GM23338 (cell line): Measurements from ENCODE around the gene NOS2. TPM values are rescaled to one million over a fixed set of nuclear protein-coding genes. Genes with fewer than 3 reads are reported as not detected.
A peak's percentile ranks its signal among the peaks of the same experiment; 100 is the strongest.

ENCODE experiments used
- ATAC-seq: fragments of 200-7000 bp; cut with Tn5 transposase; 3 replicates; pipeline ENCODE4 v1.9.1; 2020
- DNase-seq: peaks from one replicate; pipeline ENCODE4 v3.0.0-alpha.2; 2015; ENCODE audit warnings: low spot score
- H2AFZ ChIP-seq: fragments of 200-600 bp; sonication (generic); 2 replicates; pipeline ENCODE4 v1.8.0; 2016; ENCODE audit warnings: antibody characterized with exemption, mild to moderate bottlenecking, moderate library complexity
- H3F3A ChIP-seq: fragments of 200-600 bp; sonication (generic); replicated peaks from 2 replicates; pipeline ENCODE4 v1.8.0; 2017; ENCODE audit warnings: antibody characterized with exemption, mixed run types, low read depth
- H3K27ac ChIP-seq: fragments of 200-600 bp; sonication (generic); 2 replicates; pipeline ENCODE4 v1.6.1; 2016; ENCODE audit warnings: low read depth
- H3K27me3 ChIP-seq: fragments of 200-600 bp; sonication (generic); 2 replicates; pipeline ENCODE4 v1.8.0; 2016; ENCODE audit warnings: mild to moderate bottlenecking, mixed run types, moderate library complexity; ENCODE audit not compliant: insufficient read depth
- H3K36me3 ChIP-seq: fragments of 200-600 bp; sonication (generic); 2 replicates; pipeline ENCODE4 v1.8.0; 2016; ENCODE audit warnings: mild to moderate bottlenecking; ENCODE audit not compliant: insufficient read depth
- H3K4me1 ChIP-seq: fragments of 200-600 bp; sonication (generic); 2 replicates; pipeline ENCODE4 v1.8.0; 2016; ENCODE audit warnings: mild to moderate bottlenecking, moderate library complexity; ENCODE audit not compliant: insufficient read depth
- H3K4me2 ChIP-seq: fragments of 200-600 bp; sonication (generic); 2 replicates; pipeline ENCODE4 v1.7.1; 2017; ENCODE audit warnings: mixed run types
- H3K4me3 ChIP-seq: fragments of 200-600 bp; sonication (generic); 2 replicates; pipeline ENCODE4 v1.6.1; 2016; ENCODE audit warnings: mixed run types
- H3K79me2 ChIP-seq: fragments of 200-600 bp; sonication (generic); replicated peaks from 2 replicates; pipeline ENCODE4 v1.8.0; 2017; ENCODE audit warnings: mild to moderate bottlenecking; ENCODE audit not compliant: insufficient read depth
- H3K9me2 ChIP-seq: fragments of 200-600 bp; sonication (generic); 2 replicates; pipeline ENCODE4 v1.8.0; 2017; ENCODE audit not compliant: insufficient read depth
- H4K20me1 ChIP-seq: fragments of 200-600 bp; sonication (generic); replicated peaks from 2 replicates; pipeline ENCODE4 v1.8.0; 2017; ENCODE audit warnings: mild to moderate bottlenecking; ENCODE audit not compliant: insufficient read depth
- H3K27ac Mint-ChIP-seq: 2 replicates; pipeline ENCODE4 v1.8.0; 2020; ENCODE audit warnings: inconsistent platforms, mild to moderate bottlenecking, moderate library complexity, mixed read lengths
- H3K27me3 Mint-ChIP-seq: 3 replicates; pipeline ENCODE4 v1.8.0; 2022; ENCODE audit warnings: low read depth, mild to moderate bottlenecking, moderate library complexity, mixed read lengths, inconsistent platforms; ENCODE audit not compliant: insufficient read depth, poor library complexity
- H3K36me3 Mint-ChIP-seq: 3 replicates; pipeline ENCODE4 v1.8.0; 2021; ENCODE audit warnings: low read depth, mild to moderate bottlenecking, inconsistent platforms, moderate library complexity, mixed read lengths
- H3K4me1 Mint-ChIP-seq: 3 replicates; pipeline ENCODE4 v1.8.0; 2020; ENCODE audit warnings: mild to moderate bottlenecking, inconsistent platforms, mixed read lengths
- H3K4me3 Mint-ChIP-seq: 3 replicates; pipeline ENCODE4 v1.8.0; 2021; ENCODE audit warnings: moderate library complexity, mild to moderate bottlenecking, inconsistent platforms, mixed read lengths
- H3K9me3 Mint-ChIP-seq: 3 replicates; pipeline ENCODE4 v1.8.0; 2020; ENCODE audit warnings: moderate library complexity, mild to moderate bottlenecking, inconsistent platforms, mixed read lengths
- CREB1 ChIP-seq: fragments of 250-450 bp; sonication (Bioruptor Pico); IDR thresholded peaks from 2 replicates; pipeline ENCODE4 v1.5.0; 2020; ENCODE audit warnings: low read depth, mild to moderate bottlenecking, moderate library complexity
- EZH2 ChIP-seq: fragments of 200-600 bp; sonication (generic); IDR thresholded peaks from one replicate; pipeline ENCODE4 v1.8.0; 2017; ENCODE audit warnings: antibody characterized with exemption, mild to moderate bottlenecking, low read depth; ENCODE audit not compliant: unreplicated experiment
- POLR2AphosphoS5 ChIP-seq: IDR thresholded peaks from 2 replicates; pipeline ENCODE4 v1.6.1; 2016; ENCODE audit warnings: antibody characterized with exemption, low read depth
- STAT1 ChIP-seq: IDR thresholded peaks from one replicate; pipeline ENCODE4 v1.6.1; 2016; ENCODE audit warnings: antibody characterized with exemption; ENCODE audit not compliant: unreplicated experiment
- ZNF114 ChIP-seq: fragments of 250-450 bp; sonication (Bioruptor Pico); IDR thresholded peaks from 2 replicates; pipeline ENCODE4 v1.5.0; 2020; ENCODE audit warnings: mild to moderate bottlenecking, moderate library complexity
- polyA plus RNA-seq: library from polyadenylated mRNA; unstranded; fragments of >200 nt; fragmentation: Nextera tagmentation; extraction: Ambion mirVana; gene quantifications from 2 replicates; pipeline ENCODE4 v1.2.1, GENCODE V29; 2016
- total RNA-seq: library from RNA; depleted of rRNA; stranded (reverse); fragments of >200 nt; shearing (Covaris generic); gene quantifications from 2 replicates; pipeline ENCODE4 v1.2.3, GENCODE V29; 2014
- TF ChIP-seq, protein P1 (sequence below): fragments of 250-450 bp; sonication (Bioruptor Pico); IDR thresholded peaks from 2 replicates; pipeline ENCODE4 v1.5.0; 2020; ENCODE audit warnings: mild to moderate bottlenecking, moderate library complexity

The NOS2 gene
- total and polyA plus RNA-seq, 2 experiments from 2014 or later = 0.44 to 2.7 TPM

DNA sequence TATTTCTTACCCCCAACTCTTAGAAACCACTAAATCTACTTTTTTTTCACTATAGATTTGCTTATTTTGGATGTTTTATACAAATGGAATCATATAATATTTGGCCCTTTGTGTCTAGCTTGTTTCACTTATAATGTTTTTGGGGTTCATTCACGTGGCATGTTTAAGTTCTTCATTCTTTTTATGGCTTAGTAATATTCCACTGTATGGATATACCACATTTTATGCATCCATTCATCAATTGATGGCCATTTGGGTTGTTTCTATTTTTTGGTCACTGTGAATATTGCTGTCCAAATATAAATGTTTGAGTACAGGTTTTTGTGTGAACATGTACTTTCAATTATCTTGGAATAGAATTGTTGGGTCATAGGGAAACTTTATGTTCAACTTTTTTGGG lies 9.2 kb upstream of the NOS2 start (continued):
- TF ChIP-seq, protein P1, sequence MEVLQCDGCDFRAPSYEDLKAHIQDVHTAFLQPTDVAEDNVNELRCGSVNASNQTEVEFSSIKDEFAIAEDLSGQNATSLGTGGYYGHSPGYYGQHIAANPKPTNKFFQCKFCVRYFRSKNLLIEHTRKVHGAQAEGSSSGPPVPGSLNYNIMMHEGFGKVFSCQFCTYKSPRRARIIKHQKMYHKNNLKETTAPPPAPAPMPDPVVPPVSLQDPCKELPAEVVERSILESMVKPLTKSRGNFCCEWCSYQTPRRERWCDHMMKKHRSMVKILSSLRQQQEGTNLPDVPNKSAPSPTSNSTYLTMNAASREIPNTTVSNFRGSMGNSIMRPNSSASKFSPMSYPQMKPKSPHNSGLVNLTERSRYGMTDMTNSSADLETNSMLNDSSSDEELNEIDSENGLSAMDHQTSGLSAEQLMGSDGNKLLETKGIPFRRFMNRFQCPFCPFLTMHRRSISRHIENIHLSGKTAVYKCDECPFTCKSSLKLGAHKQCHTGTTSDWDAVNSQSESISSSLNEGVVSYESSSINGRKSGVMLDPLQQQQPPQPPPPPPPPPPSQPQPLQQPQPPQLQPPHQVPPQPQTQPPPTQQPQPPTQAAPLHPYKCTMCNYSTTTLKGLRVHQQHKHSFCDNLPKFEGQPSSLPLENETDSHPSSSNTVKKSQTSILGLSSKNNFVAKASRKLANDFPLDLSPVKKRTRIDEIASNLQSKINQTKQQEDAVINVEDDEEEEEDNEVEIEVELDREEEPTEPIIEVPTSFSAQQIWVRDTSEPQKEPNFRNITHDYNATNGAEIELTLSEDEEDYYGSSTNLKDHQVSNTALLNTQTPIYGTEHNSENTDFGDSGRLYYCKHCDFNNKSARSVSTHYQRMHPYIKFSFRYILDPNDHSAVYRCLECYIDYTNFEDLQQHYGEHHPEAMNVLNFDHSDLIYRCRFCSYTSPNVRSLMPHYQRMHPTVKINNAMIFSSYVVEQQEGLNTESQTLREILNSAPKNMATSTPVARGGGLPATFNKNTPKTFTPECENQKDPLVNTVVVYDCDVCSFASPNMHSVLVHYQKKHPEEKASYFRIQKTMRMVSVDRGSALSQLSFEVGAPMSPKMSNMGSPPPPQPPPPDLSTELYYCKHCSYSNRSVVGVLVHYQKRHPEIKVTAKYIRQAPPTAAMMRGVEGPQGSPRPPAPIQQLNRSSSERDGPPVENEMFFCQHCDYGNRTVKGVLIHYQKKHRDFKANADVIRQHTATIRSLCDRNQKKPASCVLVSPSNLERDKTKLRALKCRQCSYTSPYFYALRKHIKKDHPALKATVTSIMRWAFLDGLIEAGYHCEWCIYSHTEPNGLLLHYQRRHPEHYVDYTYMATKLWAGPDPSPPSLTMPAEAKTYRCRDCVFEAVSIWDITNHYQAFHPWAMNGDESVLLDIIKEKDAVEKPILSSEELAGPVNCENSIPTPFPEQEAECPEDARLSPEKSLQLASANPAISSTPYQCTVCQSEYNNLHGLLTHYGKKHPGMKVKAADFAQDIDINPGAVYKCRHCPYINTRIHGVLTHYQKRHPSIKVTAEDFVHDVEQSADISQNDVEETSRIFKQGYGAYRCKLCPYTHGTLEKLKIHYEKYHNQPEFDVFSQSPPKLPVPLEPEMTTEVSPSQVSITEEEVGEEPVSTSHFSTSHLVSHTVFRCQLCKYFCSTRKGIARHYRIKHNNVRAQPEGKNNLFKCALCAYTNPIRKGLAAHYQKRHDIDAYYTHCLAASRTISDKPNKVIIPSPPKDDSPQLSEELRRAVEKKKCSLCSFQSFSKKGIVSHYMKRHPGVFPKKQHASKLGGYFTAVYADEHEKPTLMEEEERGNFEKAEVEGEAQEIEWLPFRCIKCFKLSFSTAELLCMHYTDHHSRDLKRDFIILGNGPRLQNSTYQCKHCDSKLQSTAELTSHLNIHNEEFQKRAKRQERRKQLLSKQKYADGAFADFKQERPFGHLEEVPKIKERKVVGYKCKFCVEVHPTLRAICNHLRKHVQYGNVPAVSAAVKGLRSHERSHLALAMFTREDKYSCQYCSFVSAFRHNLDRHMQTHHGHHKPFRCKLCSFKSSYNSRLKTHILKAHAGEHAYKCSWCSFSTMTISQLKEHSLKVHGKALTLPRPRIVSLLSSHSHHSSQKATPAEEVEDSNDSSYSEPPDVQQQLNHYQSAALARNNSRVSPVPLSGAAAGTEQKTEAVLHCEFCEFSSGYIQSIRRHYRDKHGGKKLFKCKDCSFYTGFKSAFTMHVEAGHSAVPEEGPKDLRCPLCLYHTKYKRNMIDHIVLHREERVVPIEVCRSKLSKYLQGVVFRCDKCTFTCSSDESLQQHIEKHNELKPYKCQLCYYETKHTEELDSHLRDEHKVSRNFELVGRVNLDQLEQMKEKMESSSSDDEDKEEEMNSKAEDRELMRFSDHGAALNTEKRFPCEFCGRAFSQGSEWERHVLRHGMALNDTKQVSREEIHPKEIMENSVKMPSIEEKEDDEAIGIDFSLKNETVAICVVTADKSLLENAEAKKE = no peak

GRCh38 chr17:27808628-27809027 lies 8.3 kb upstream of the NOS2 start:
- Histone ChIP-seq H4K20me1 (no peaks in the 10 kb centered on the region), H3K4me2 (no peak overlapping the region), H3K4me1 (no peaks in the 10 kb centered on the region; the same call in 1 of the 2 replicates), H3F3A (no peaks in the 10 kb centered on the region), H2AFZ (peak overlapping the region; percentile 66; the same call in 1 of the 2 replicates), H3K4me3 (no peak overlapping the region), H3K79me2 (no peaks in the 10 kb centered on the region), H3K27ac (no peak overlapping the region), H3K36me3 (no peaks in the 10 kb centered on the region), H3K9me2 (peaks cover 4% of the 10 kb centered on the region; the same call in 1 of the 2 replicates), H3K27me3 (no peaks in the 10 kb centered on the region)
- Mint-ChIP-seq H3K27ac (no peak overlapping the region), H3K4me1 (peaks cover 24% of the 10 kb centered on the region), H3K36me3 (no peaks in the 10 kb centered on the region), H3K27me3 (peaks cover 14% of the 10 kb centered on the region), H3K9me3 (peaks cover 11% of the 10 kb centered on the region; the same call in 2 of the 3 replicates), H3K4me3 (no peak overlapping the region)
- peak; percentile 27 for ATAC-seq
- TF ChIP-seq CREB1 (no peak), EZH2 (no peak), POLR2AphosphoS5 (no peak), STAT1 (no peak), ZNF114 (no peak)
- peak; percentile 47 for DNase-seq
